HG03045 (cell line): ENCODE data around the gene ZNF516.
"Not testable (repeated sequence)": the region's sequence is repeated elsewhere in the genome, so short reads cannot be mapped to it uniquely, and the experiment has no call there.

ENCODE experiments used
- ATAC-seq: cut with Tn5 transposase; IDR thresholded peaks from one replicate; pipeline ENCODE4 v1.9.1; 2021; ENCODE audit warnings: mild to moderate bottlenecking, moderate library complexity; ENCODE audit not compliant: unreplicated experiment

The ZNF516 gene

GRCh38 chr18:76473521-76473920 lies 21.5 kb downstream of the ZNF516 start:
- not testable (repeated sequence) for ATAC-seq

- no peak for ATAC-seq
Observed at GRCh38 chr18:76472829-76473228, 22.2 kb downstream of the ZNF516 start.

GRCh38 chr18:76471593-76471992 lies 23.4 kb downstream of the ZNF516 start:
- ATAC-seq = no peak

GRCh38 chr18:76468345-76469304 lies 26.4 kb downstream of the ZNF516 start:
- no peak for ATAC-seq

GRCh38 chr18:76467371-76468190 lies 27.5 kb downstream of the ZNF516 start:
- no peak for ATAC-seq

GRCh38 chr18:76466410-76466991 lies 28.5 kb downstream of the ZNF516 start:
- no peak for ATAC-seq

GRCh38 chr18:76465630-76466409 lies 29.2 kb downstream of the ZNF516 start:
- no peak for ATAC-seq

- no peak for ATAC-seq
Observed at GRCh38 chr18:76464281-76465259, 30.5 kb downstream of the ZNF516 start.

- no peak for ATAC-seq
Observed at GRCh38 chr18:76463872-76464271, 31.2 kb downstream of the ZNF516 start.

- no peak for ATAC-seq
Observed at GRCh38 chr18:76463358-76463757, 31.7 kb downstream of the ZNF516 start.

- ATAC-seq = no peak
Observed at GRCh38 chr18:76462326-76462694, 32.7 kb downstream of the ZNF516 start.

- ATAC-seq = no peak
Observed at GRCh38 chr18:76461692-76462325, 33.2 kb downstream of the ZNF516 start.

GRCh38 chr18:76461148-76461547 lies 33.9 kb downstream of the ZNF516 start:
- no peak for ATAC-seq

- no peak for ATAC-seq
Observed at GRCh38 chr18:76460482-76460881, 34.6 kb downstream of the ZNF516 start.

GRCh38 chr18:76459687-76460350 lies 35.2 kb downstream of the ZNF516 start:
- no peak for ATAC-seq

- ATAC-seq = no peak
Observed at GRCh38 chr18:76459312-76459686, 35.7 kb downstream of the ZNF516 start.

GRCh38 chr18:76458522-76459311 lies 36.3 kb downstream of the ZNF516 start:
- ATAC-seq = no peak

- ATAC-seq = no peak
Observed at GRCh38 chr18:76457957-76458356, 37.1 kb downstream of the ZNF516 start.
